Measurements from ENCODE around the gene DPAGT1. TPM values are rescaled to one million over a fixed set of nuclear protein-coding genes. Genes with fewer than 3 reads are reported as not detected.
"Not testable (repeated sequence)": the region's sequence is repeated elsewhere in the genome, so short reads cannot be mapped to it uniquely, and the experiment has no call there.

Gene DPAGT1
- total RNA-seq, 4 donors from 2014 or later = 23.0 to 34.0 (median 28.5) TPM

GRCh38 chr11:119077839-119078238 lies 23.8 kb downstream of the DPAGT1 start:
- ATAC-seq (ENCODE audit: low FRiP score) (no peak), DNase-seq (ENCODE audit: low spot score) (no peak)
- TF ChIP-seq CTCF (IDR thresholded peaks at IDR 0.05) = no peak

GRCh38 chr11:119067371-119068222 lies 34.1 kb downstream of the DPAGT1 start, which contains the start of gene VPS11:
Gene VPS11 (plus strand): TSS chr11:119067818. CDS start chr11:119067824, 6 bp downstream.
- TF ChIP-seq CTCF (IDR thresholded peaks at IDR 0.05) = no peak
- DNase-seq (ENCODE audit: low spot score) (peak; percentile 91), ATAC-seq (ENCODE audit: low FRiP score) (peak; percentile 97)

GRCh38 chr11:119065369-119065768 lies 36.3 kb downstream of the DPAGT1 start:
- TF ChIP-seq CTCF (IDR thresholded peaks at IDR 0.05) = no peak

GRCh38 chr11:119062779-119063178 lies 38.9 kb downstream of the DPAGT1 start:
- ATAC-seq (ENCODE audit: low FRiP score) (no peak), DNase-seq (ENCODE audit: low spot score) (no peak)
- no peak for TF ChIP-seq CTCF (IDR thresholded peaks at IDR 0.05)

More at GRCh38 chr11:119065369-119065768, 36.3 kb downstream of the DPAGT1 start:
- ATAC-seq (ENCODE audit: low FRiP score) (no peak), DNase-seq (ENCODE audit: low spot score) (no peak)

GRCh38 chr11:119061256-119061655 lies 40.4 kb downstream of the DPAGT1 start:
- TF ChIP-seq CTCF (IDR thresholded peaks at IDR 0.05) = no peak
- ATAC-seq (ENCODE audit: low FRiP score) (no peak), DNase-seq (ENCODE audit: low spot score) (no peak)

- ATAC-seq (ENCODE audit: low FRiP score); DNase-seq (ENCODE audit: low spot score): not testable (repeated sequence)
Measured at GRCh38 chr11:119059128-119059527, 42.5 kb downstream of the DPAGT1 start.

GRCh38 chr11:119057000-119057769 lies 44.5 kb downstream of the DPAGT1 start, which contains the start of gene HYOU1:
Gene HYOU1 (minus strand): TSS chr11:119057205. CDS start chr11:119056160, 1,045 bp downstream.
- no peak for TF ChIP-seq CTCF (IDR thresholded peaks at IDR 0.05)
- peak; percentile 98 for ATAC-seq (ENCODE audit: low FRiP score)
- DNase-seq (ENCODE audit: low spot score) = peak; percentile 98

Data from omental fat pad (tissue), 4 donors.